HepG2 (cell line): ENCODE measurements around the gene OR1I1. TPM values are rescaled to one million over a fixed set of nuclear protein-coding genes. Genes with fewer than 3 reads are reported as not detected.
A peak's percentile ranks its signal among the peaks of the same experiment; 100 is the strongest.

Experiments used
- ATAC-seq: fragments of 200-7000 bp; cut with Tn5 transposase; 3 replicates; pipeline ENCODE4 v1.9.1; 2020; ENCODE audit warnings: mild to moderate bottlenecking, moderate library complexity
- BruUV-seq: library from RNA; stranded (reverse); fragments of 400-500 nt; replicated peaks from 2 replicates; lab custom pipeline; 2021; lab: Mats Ljungman, UMichigan
- CTCF ChIA-PET: fragments of 300-600 bp; formaldehyde crosslinking; extraction: SDS; loops from one replicate; lab custom pipeline; 2021; ENCODE audit warnings: low total read pairs, inconsistent platforms, low intra/inter-chr PET ratio; lab: Yijun Ruan, JAX
- POLR2A ChIA-PET: fragments of 350-600 bp; sonication (Branson Sonifier 250); formaldehyde crosslinking; loops from one replicate; lab custom pipeline; 2020; ENCODE audit warnings: antibody characterized with exemption, inconsistent platforms; lab: Yijun Ruan, JAX
- DNase-seq: peaks from one replicate; pipeline ENCODE4 v3.0.0-alpha.2; 2015; ENCODE audit warnings: low spot score
- FAIRE-seq: peaks from 3 replicates; lab custom pipeline; 2011; peaks lifted over from hg19 to GRCh38; lab: Jason Lieb, UNC
- H2AFZ ChIP-seq: one replicate; pipeline ENCODE4 v1.6.1; 2011; ENCODE audit warnings: low read length, inconsistent platforms
- H3K27ac ChIP-seq: fragments of 300-600 bp; 3 replicates; pipeline ENCODE4 v1.8.0; 2011; ENCODE audit warnings: mixed run types, mild to moderate bottlenecking, mixed read lengths, low read length, inconsistent platforms; ENCODE audit not compliant: insufficient read depth; ENCODE audit errors: extremely low read length
- H3K27me3 ChIP-seq, 2 experiments: fragments of 200-600 bp in 1 of 2; 2 replicates in 1 of 2; 3 replicates in 1 of 2; pipeline versions ENCODE4 v1.6.0 to v1.8.0; 2011; ENCODE audit warnings: low read length in 2 of 2, mild to moderate bottlenecking in 2 of 2, moderate library complexity in 2 of 2, inconsistent platforms in 1 of 2; ENCODE audit not compliant: insufficient read depth in 2 of 2, control insufficient read depth in 1 of 2
- H3K36me3 ChIP-seq, 2 experiments: fragments of 200-600 bp in 1 of 2; replicated peaks in 1 of 2; 2 replicates in 1 of 2; 3 replicates in 1 of 2; pipeline versions ENCODE4 v1.5.1 to v1.8.0; 2011; ENCODE audit warnings: low read length in 2 of 2, inconsistent platforms in 1 of 2; ENCODE audit not compliant: insufficient read depth in 2 of 2, control insufficient read depth in 1 of 2
- H3K4me1 ChIP-seq: 2 replicates; pipeline ENCODE4 v1.5.1; 2012; ENCODE audit warnings: low read length, inconsistent platforms; ENCODE audit not compliant: insufficient read depth
- H3K4me2 ChIP-seq: 2 replicates; pipeline ENCODE4 v1.6.0; 2011; ENCODE audit warnings: low read depth, low read length, inconsistent platforms
- H3K4me3 ChIP-seq, 3 experiments: fragments of 200-600 bp in 1 of 3; sonication (generic), shearing (Covaris generic) in 1 of 3; replicated peaks in 1 of 3; 2 replicates each; pipeline ENCODE4 v1.5.1; 2011 to 2016; ENCODE audit warnings: low read length in 3 of 3, inconsistent platforms in 2 of 3, low read depth in 2 of 3, mild to moderate bottlenecking in 2 of 3, control low read depth in 1 of 3, mixed read lengths in 1 of 3; ENCODE audit not compliant: insufficient read depth in 1 of 3
- H3K79me2 ChIP-seq: one replicate; pipeline ENCODE4 v1.6.1; 2011; ENCODE audit warnings: low read length, inconsistent platforms; ENCODE audit not compliant: insufficient read depth
- H3K9ac ChIP-seq: 2 replicates; pipeline ENCODE4 v1.6.0; 2011; ENCODE audit warnings: mild to moderate bottlenecking, low read depth, low read length, inconsistent platforms; ENCODE audit not compliant: insufficient read depth
- H3K9me3 ChIP-seq: 2 replicates; pipeline ENCODE4 v1.5.1; 2012; ENCODE audit warnings: mild to moderate bottlenecking, low read length
- H4K20me1 ChIP-seq: 2 replicates; pipeline ENCODE4 v1.6.0; 2011; ENCODE audit warnings: inconsistent platforms, mild to moderate bottlenecking, low read length, moderate library complexity; ENCODE audit not compliant: insufficient read depth
- HNRNPK ChIP-seq: fragments of 200-400 bp; formaldehyde crosslinking; IDR thresholded peaks from 2 replicates; pipeline ENCODE4 v1.6.1; 2018; ENCODE audit warnings: low read length, low read depth, moderate library complexity, mild to moderate bottlenecking; ENCODE audit not compliant: poor library complexity, severe bottlenecking
- RBFOX2 ChIP-seq: fragments of 200-400 bp; formaldehyde crosslinking; IDR thresholded peaks from 2 replicates; pipeline ENCODE4 v1.6.1; 2017; ENCODE audit warnings: low read depth, mild to moderate bottlenecking, low read length
- THAP8 ChIP-seq: sonication (generic); formaldehyde crosslinking; IDR thresholded peaks from 2 replicates; pipeline ENCODE4 v1.5.1; 2020; ENCODE audit warnings: missing genetic modification reagents, mild to moderate bottlenecking, borderline replicate concordance
- TRIM24 ChIP-seq: sonication (generic); formaldehyde crosslinking; IDR thresholded peaks from 2 replicates; pipeline ENCODE4 v1.8.0; 2022; ENCODE audit warnings: mild to moderate bottlenecking, missing genetic modification reagents
- YEATS2 ChIP-seq: sonication (generic); formaldehyde crosslinking; IDR thresholded peaks from 2 replicates; pipeline ENCODE4 v1.4.0; 2020; ENCODE audit warnings: missing genetic modification reagents, borderline replicate concordance
- ZMYM3 ChIP-seq: sonication (generic); formaldehyde crosslinking; IDR thresholded peaks from 2 replicates; pipeline ENCODE4 v1.5.1; 2020; ENCODE audit warnings: mild to moderate bottlenecking, missing genetic modification reagents
- ZNF12 ChIP-seq: sonication (generic); formaldehyde crosslinking; IDR thresholded peaks from 2 replicates; pipeline ENCODE4 v1.5.0; 2020; ENCODE audit warnings: missing genetic modification reagents
- ZNF30 ChIP-seq: sonication (generic); formaldehyde crosslinking; IDR thresholded peaks from 2 replicates; pipeline ENCODE4 v1.5.0; 2020; ENCODE audit warnings: mild to moderate bottlenecking, missing genetic modification reagents
- ZNF674 ChIP-seq: sonication (generic); formaldehyde crosslinking; IDR thresholded peaks from 2 replicates; pipeline ENCODE4 v1.5.0; 2020; ENCODE audit warnings: low read depth, mild to moderate bottlenecking, missing genetic modification reagents
- ZNF883 ChIP-seq: sonication (generic); formaldehyde crosslinking; IDR thresholded peaks from 2 replicates; pipeline ENCODE4 v1.5.1; 2020; ENCODE audit warnings: mild to moderate bottlenecking, missing genetic modification reagents; ENCODE audit errors: not compliant biosample characterization
- WGBS: methylation state at CpG from one replicate; pipeline ENCODE4 v1.1.6; 2017; ENCODE audit warnings: low lambda C conversion rate; 5-methylcytosine and 5-hydroxymethylcytosine counted together
- in situ Hi-C: cut with HindIII; loops from 2 replicates; pipeline ENCODE4 v1.10.0; 2017; ENCODE audit warnings: low pct_unique_long_range_greater_than_20kb; ENCODE audit not compliant: extremely low pct_ligation_motif_present
- intact Hi-C: fragments of 100-400 bp; cut with micrococcal nuclease; formaldehyde crosslinking; loops from one replicate; pipeline ENCODE4 v1.10.0; 2022; ENCODE audit not compliant: unreplicated experiment
- polyA plus RNA-seq, 8 experiments: library from polyadenylated mRNA; depleted of rRNA in 3 of 8; stranded (reverse) in 7 of 8; unstranded in 1 of 8; fragments of >200 nt; fragmentation: Illumina TruSeq in 4 of 8; extraction: Trizol in 4 of 8; gene quantifications; 2 replicates each; pipeline versions ENCODE4 v1.2.1 to v1.2.3, GENCODE V29; 2011 to 2016; ENCODE audit warnings: low read depth in 4 of 8, missing spikeins in 1 of 8, mixed read lengths in 1 of 8; ENCODE audit not compliant: insufficient read depth in 1 of 8
- total RNA-seq, 5 experiments: library from RNA; depleted of rRNA; stranded (reverse); fragments of >200 nt; fragmentation: Illumina TruSeq; extraction: Trizol; gene quantifications; 2 replicates each; pipeline ENCODE4 v1.2.3, GENCODE V29; 2016; ENCODE audit warnings: low read depth in 1 of 5

The OR1I1 gene
- total and polyA plus RNA-seq, 2 of the 13 experiments (the other 11 are each of a cell fraction or from before 2014, with no cell fraction given), result not detected

- TF ChIP-seq ZNF674 (CRISPR knock-in tag) (no peak), ZNF30 (CRISPR knock-in tag) (no peak), YEATS2 (no peak), TRIM24 (CRISPR knock-in tag) (no peak), ZNF12 (peak; percentile 33; the same call in 1 of the 2 replicates)
Measured at GRCh38 chr19:15120135-15121026, 38.4 kb downstream of the OR1I1 start (continued).

- in situ Hi-C loops, result no loop called here
Measured at GRCh38 chr19:15122331-15123030, 40.5 kb downstream of the OR1I1 start.

More at GRCh38 chr19:15122331-15123030, 40.5 kb downstream of the OR1I1 start:
- Histone ChIP-seq H3K9me3 (no peaks in the 10 kb centered on the region), H3K27ac (no peak overlapping the region), H3K4me3 (no peak overlapping the region), H3K9ac (no peak overlapping the region), H3K36me3 (peaks cover 28 to 37% of the 10 kb centered on the region in 2 experiments), H3K4me1 (peaks cover 38% of the 10 kb centered on the region), H3K27me3 (no peaks in the 10 kb centered on the region; a peak in 1 of 5 replicates)
- ChIA-PET CTCF (no interaction called here), POLR2A (no interaction called here)
- FAIRE-seq (no peak), ATAC-seq (no peak)
- no TSS peak for BruUV-seq
- TF ChIP-seq ZNF883, result no peak
- peak; percentile 25 for TF ChIP-seq HNRNPK
- TF ChIP-seq THAP8 (CRISPR knock-in tag), result no peak
- TF ChIP-seq RBFOX2, result peak; percentile 36; the same call in 1 of the 2 replicates
- TF ChIP-seq ZMYM3 (CRISPR knock-in tag), result 0 out of 2 replicates have a peak, but pooled peaks have one; percentile 39
- TF ChIP-seq, all 625 proteins: peak for 3
- 97% methylated on average over 11 of the region's 21 CpGs for WGBS
- no peak for DNase-seq
- Histone ChIP-seq H3K4me2 (no peak overlapping the region), H3K79me2 (peaks cover 17% of the 10 kb centered on the region), H4K20me1 (no peaks in the 10 kb centered on the region), H2AFZ (no peak overlapping the region)
- intact Hi-C loops, result no loop called here
